PC-3 (cell line): ENCODE data around the gene GSN. TPM values are rescaled to one million over a fixed set of nuclear protein-coding genes. Genes with fewer than 3 reads are reported as not detected.

ENCODE experiments used
- ATAC-seq: fragments of 200-7000 bp; cut with Tn5 transposase; 2 replicates; pipeline ENCODE4 v1.9.1; 2020; ENCODE audit warnings: mild to moderate bottlenecking, moderate library complexity
- BruUV-seq: library from RNA; stranded (reverse); fragments of 400-500 nt; replicated peaks from 2 replicates; lab custom pipeline; 2021; lab: Mats Ljungman, UMichigan
- CTCF ChIA-PET: fragments of 300-600 bp; sonication (Branson Sonifier 250); formaldehyde crosslinking; loops from one replicate; lab custom pipeline; 2022; ENCODE audit warnings: antibody characterized with exemption; lab: Charles Lee
- POLR2A ChIA-PET: fragments of 300-600 bp; sonication (Branson Sonifier 250); formaldehyde crosslinking; loops from one replicate; lab custom pipeline; 2022; ENCODE audit warnings: antibody characterized with exemption; ENCODE audit not compliant: unreplicated experiment; lab: Charles Lee
- DNase-seq: peaks from one replicate; pipeline ENCODE4 v3.0.0-alpha.2; 2015
- H2AFZ ChIP-seq: fragments of 300-600 bp; sonication (generic); 2 replicates; pipeline ENCODE4 v1.6.0; 2016; ENCODE audit warnings: antibody characterized with exemption, low read length
- H3F3A ChIP-seq: fragments of 300-600 bp; sonication (generic); one replicate; pipeline ENCODE4 v1.6.0; 2017; ENCODE audit warnings: antibody characterized with exemption, low read length, control low read depth, mild to moderate bottlenecking; ENCODE audit not compliant: unreplicated experiment
- H3K27ac ChIP-seq: fragments of 300-600 bp; sonication (generic); 2 replicates; pipeline ENCODE4 v1.5.1; 2016; ENCODE audit warnings: mild to moderate bottlenecking, low read length
- H3K27me3 ChIP-seq: fragments of 300-600 bp; sonication (generic); 2 replicates; pipeline ENCODE4 v1.6.1; 2016; ENCODE audit warnings: low read length, mixed read lengths
- H3K36me3 ChIP-seq: fragments of 300-600 bp; sonication (generic); 2 replicates; pipeline ENCODE4 v1.6.1; 2016; ENCODE audit warnings: low read depth, mixed run types, low read length, mixed read lengths
- H3K4me1 ChIP-seq: fragments of 300-600 bp; sonication (generic); 2 replicates; pipeline ENCODE4 v1.5.1; 2016; ENCODE audit warnings: low read length; ENCODE audit not compliant: insufficient read depth
- H3K4me2 ChIP-seq: fragments of 300-600 bp; sonication (generic); 2 replicates; pipeline ENCODE4 v1.6.0; 2016; ENCODE audit warnings: low read length
- H3K4me3 ChIP-seq: fragments of 300-600 bp; sonication (generic); 2 replicates; pipeline ENCODE4 v1.5.1; 2016; ENCODE audit warnings: mild to moderate bottlenecking, low read length, mixed read lengths
- H3K79me2 ChIP-seq: fragments of 300-600 bp; sonication (generic); 2 replicates; pipeline ENCODE4 v1.6.1; 2017; ENCODE audit warnings: low read length, mixed read lengths
- H3K9ac ChIP-seq: fragments of 300-600 bp; sonication (generic); 2 replicates; pipeline ENCODE4 v1.6.0; 2016; ENCODE audit warnings: mild to moderate bottlenecking, low read length
- H3K9me2 ChIP-seq: fragments of 300-600 bp; sonication (generic); replicated peaks from 2 replicates; pipeline ENCODE4 v1.6.1; 2016; ENCODE audit warnings: mixed run types, low read length, mixed read lengths
- H3K9me3 ChIP-seq: fragments of 300-600 bp; sonication (generic); 2 replicates; pipeline ENCODE4 v1.6.1; 2016; ENCODE audit warnings: low read length, mixed read lengths
- H4K20me1 ChIP-seq: fragments of 300-600 bp; sonication (generic); 2 replicates; pipeline ENCODE4 v1.6.1; 2016; ENCODE audit warnings: low read length, mixed read lengths
- CTCF ChIP-seq: fragments of 300-600 bp; sonication (generic); conservative IDR thresholded peaks from 2 replicates; pipeline ENCODE4 v1.5.1; 2017; ENCODE audit warnings: antibody characterized with exemption, low read depth, mild to moderate bottlenecking, low read length
- EZH2 ChIP-seq: fragments of 300-600 bp; sonication (generic); IDR thresholded peaks from one replicate; pipeline ENCODE4 v1.6.1; 2017; ENCODE audit warnings: antibody characterized with exemption, mild to moderate bottlenecking, low read length; ENCODE audit not compliant: unreplicated experiment
- EZH2phosphoT487 ChIP-seq: fragments of 300-600 bp; sonication (generic); IDR thresholded peaks from 2 replicates; pipeline ENCODE4 v1.6.1; 2018; ENCODE audit warnings: mild to moderate bottlenecking, antibody characterized with exemption, low read length, borderline replicate concordance
- intact Hi-C: fragments of 100-400 bp; cut with micrococcal nuclease; formaldehyde crosslinking; loops from 2 replicates; pipeline ENCODE4 v1.9.0; 2023
- total RNA-seq: library from RNA; depleted of rRNA; stranded (reverse); fragments of >200 nt; gene quantifications from 2 replicates; pipeline ENCODE4 v1.2.3, GENCODE V29; 2014

The GSN gene
- total RNA-seq, 1 experiment from 2014 or later: 36.5 TPM

GRCh38 chr9:121360601-121361374, 92.8 kb downstream of the GSN start:
- Histone ChIP-seq H3K9me3 (no peaks in the 10 kb centered on the region), H3K27ac (peak overlapping the region; percentile 40; the same call in 1 of the 2 replicates), H3K27me3 (no peaks in the 10 kb centered on the region), H3F3A (no peaks in the 10 kb centered on the region), H4K20me1 (no peaks in the 10 kb centered on the region), H3K79me2 (no peaks in the 10 kb centered on the region), H3K4me2 (peak overlapping the region; percentile 61), H3K36me3 (no peaks in the 10 kb centered on the region), H2AFZ (no peak overlapping the region), H3K9ac (no peak overlapping the region), H3K4me1 (peaks cover 29% of the 10 kb centered on the region), H3K9me2 (no peaks in the 10 kb centered on the region), H3K4me3 (no peak overlapping the region)
- ChIA-PET POLR2A (no interaction called here), CTCF (interaction anchor here (1.0 kb wide), 1 partner anchor 41 kb away, joined by 5 read pairs; no protein-coding TSS in a partner anchor)
- DNase-seq (peak; percentile 51), ATAC-seq (peak; percentile 58)
- intact Hi-C loops: no loop called here
- BruUV-seq: no TSS peak
- no peak for TF ChIP-seq CTCF
- TF ChIP-seq EZH2: no peak
- no peak for TF ChIP-seq EZH2phosphoT487

- H3K9ac ChIP-seq: no peak overlapping the region
- TF ChIP-seq EZH2 (no peak), CTCF (no peak), EZH2phosphoT487 (no peak)
- H3K9me3 ChIP-seq: no peaks in the 10 kb centered on the region
- no peak overlapping the region for H3K4me3 ChIP-seq
- H3K36me3 ChIP-seq: no peaks in the 10 kb centered on the region
- intact Hi-C loops: no loop called here
- H2AFZ ChIP-seq: no peak overlapping the region
- POLR2A ChIA-PET: no interaction called here
- no peaks in the 10 kb centered on the region for H3K9me2 ChIP-seq
- H3K4me2 ChIP-seq: peak overlapping the region; percentile 29
- H3K27me3 ChIP-seq: no peaks in the 10 kb centered on the region
- no peaks in the 10 kb centered on the region for H3F3A ChIP-seq
- H3K4me1 ChIP-seq: peaks cover 17% of the 10 kb centered on the region
- H4K20me1 ChIP-seq: no peaks in the 10 kb centered on the region
- no peaks in the 10 kb centered on the region for H3K79me2 ChIP-seq
- ATAC-seq (peak; percentile 74), DNase-seq (peak; percentile 43)
- 0 out of 2 replicates have a peak overlapping the region, but pooled peaks have one; percentile 11 for H3K27ac ChIP-seq
- no TSS peak for BruUV-seq
- CTCF ChIA-PET: no interaction called here
These were observed 95.1 kb downstream of the GSN start for GRCh38 chr9:121362813-121363621.
